ENCODE measurements around the gene DUOXA1. TPM values are rescaled to one million over a fixed set of nuclear protein-coding genes. Genes with fewer than 3 reads are reported as not detected.

Gene DUOXA1
- total RNA-seq, 1 experiment from 2014 or later, result not detected

DNA sequence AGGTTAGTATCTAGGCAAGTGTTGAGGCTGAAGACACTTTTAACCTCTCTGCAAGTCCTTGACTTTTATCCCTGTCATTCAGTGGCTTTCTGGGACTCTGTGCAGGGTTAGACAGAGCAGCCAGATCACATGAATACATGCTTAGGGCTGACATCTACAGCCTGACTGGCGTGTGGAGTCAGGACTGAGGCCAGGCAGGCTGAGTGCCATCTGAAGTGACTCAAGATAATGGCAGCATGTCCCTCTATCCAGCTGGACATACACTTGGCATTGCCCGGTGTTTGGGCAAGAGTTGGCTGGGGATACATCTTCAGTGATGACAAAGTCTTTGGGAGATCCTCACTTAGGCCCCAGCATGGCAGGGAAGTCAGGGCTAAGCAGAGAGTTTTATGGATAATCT is 38.1 kb downstream of the DUOXA1 start:
- Histone ChIP-seq H3K27ac (ENCODE audit: low read length) (no peak overlapping the region), H3K27me3 (ENCODE audit: low read length) (peaks cover 39% of the 10 kb centered on the region; the same call in 1 of the 2 replicates), H3F3A (ENCODE audit: low read length, unreplicated experiment) (no peaks in the 10 kb centered on the region), H3K9me2 (replicated peaks; ENCODE audit: low read length) (no peaks in the 10 kb centered on the region), H3K4me2 (ENCODE audit: low read length) (no peak overlapping the region), H3K4me1 (ENCODE audit: insufficient read depth, low read length) (no peaks in the 10 kb centered on the region), H3K79me2 (ENCODE audit: low read length) (no peaks in the 10 kb centered on the region), H2AFZ (ENCODE audit: low read length) (no peak overlapping the region), H4K20me1 (ENCODE audit: low read length) (no peaks in the 10 kb centered on the region), H3K36me3 (ENCODE audit: low read depth, low read length) (no peaks in the 10 kb centered on the region), H3K9ac (ENCODE audit: low read length) (no peak overlapping the region), H3K9me3 (ENCODE audit: low read length) (no peaks in the 10 kb centered on the region), H3K4me3 (ENCODE audit: low read length) (no peak overlapping the region)
- no peak for TF ChIP-seq EZH2 (IDR thresholded peaks at IDR 0.05; ENCODE audit: low read length, unreplicated experiment)
- TF ChIP-seq EZH2phosphoT487 (IDR thresholded peaks at IDR 0.05; ENCODE audit: borderline replicate concordance, low read length), result no peak
- TF ChIP-seq, protein P1, sequence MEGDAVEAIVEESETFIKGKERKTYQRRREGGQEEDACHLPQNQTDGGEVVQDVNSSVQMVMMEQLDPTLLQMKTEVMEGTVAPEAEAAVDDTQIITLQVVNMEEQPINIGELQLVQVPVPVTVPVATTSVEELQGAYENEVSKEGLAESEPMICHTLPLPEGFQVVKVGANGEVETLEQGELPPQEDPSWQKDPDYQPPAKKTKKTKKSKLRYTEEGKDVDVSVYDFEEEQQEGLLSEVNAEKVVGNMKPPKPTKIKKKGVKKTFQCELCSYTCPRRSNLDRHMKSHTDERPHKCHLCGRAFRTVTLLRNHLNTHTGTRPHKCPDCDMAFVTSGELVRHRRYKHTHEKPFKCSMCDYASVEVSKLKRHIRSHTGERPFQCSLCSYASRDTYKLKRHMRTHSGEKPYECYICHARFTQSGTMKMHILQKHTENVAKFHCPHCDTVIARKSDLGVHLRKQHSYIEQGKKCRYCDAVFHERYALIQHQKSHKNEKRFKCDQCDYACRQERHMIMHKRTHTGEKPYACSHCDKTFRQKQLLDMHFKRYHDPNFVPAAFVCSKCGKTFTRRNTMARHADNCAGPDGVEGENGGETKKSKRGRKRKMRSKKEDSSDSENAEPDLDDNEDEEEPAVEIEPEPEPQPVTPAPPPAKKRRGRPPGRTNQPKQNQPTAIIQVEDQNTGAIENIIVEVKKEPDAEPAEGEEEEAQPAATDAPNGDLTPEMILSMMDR (conservative IDR thresholded peaks at IDR 0.05; ENCODE audit: low read depth, low read length), result no peak
- intact Hi-C loops (cut with micrococcal nuclease), result no loop called here
- no TSS peak for BruUV-seq (replicated peaks)
- DNase-seq (no peak), ATAC-seq (no peak)
- ChIA-PET CTCF (no interaction called here), POLR2A (ENCODE audit: unreplicated experiment) (no interaction called here)

- Histone ChIP-seq H3K9ac (ENCODE audit: low read length) (no peak overlapping the region), H3K9me3 (ENCODE audit: low read length) (no peaks in the 10 kb centered on the region), H3K4me1 (ENCODE audit: insufficient read depth, low read length) (no peaks in the 10 kb centered on the region), H3K27me3 (ENCODE audit: low read length) (peaks cover 39% of the 10 kb centered on the region; the same call in 1 of the 2 replicates), H3K4me3 (ENCODE audit: low read length) (no peak overlapping the region), H3F3A (ENCODE audit: low read length, unreplicated experiment) (no peaks in the 10 kb centered on the region), H3K79me2 (ENCODE audit: low read length) (no peaks in the 10 kb centered on the region), H3K4me2 (ENCODE audit: low read length) (no peak overlapping the region), H4K20me1 (ENCODE audit: low read length) (no peaks in the 10 kb centered on the region), H3K36me3 (ENCODE audit: low read depth, low read length) (no peaks in the 10 kb centered on the region), H3K27ac (ENCODE audit: low read length) (no peak overlapping the region), H2AFZ (ENCODE audit: low read length) (no peak overlapping the region), H3K9me2 (replicated peaks; ENCODE audit: low read length) (no peaks in the 10 kb centered on the region)
- DNase-seq (no peak), ATAC-seq (no peak)
- BruUV-seq (replicated peaks), result no TSS peak
- CTCF ChIA-PET, result no interaction called here
- TF ChIP-seq EZH2phosphoT487 (IDR thresholded peaks at IDR 0.05; ENCODE audit: borderline replicate concordance, low read length) (no peak), EZH2 (IDR thresholded peaks at IDR 0.05; ENCODE audit: low read length, unreplicated experiment) (no peak)
- TF ChIP-seq, protein P1 (conservative IDR thresholded peaks at IDR 0.05; ENCODE audit: low read depth, low read length), result no peak
- POLR2A ChIA-PET (ENCODE audit: unreplicated experiment), result no interaction called here
- intact Hi-C loops (cut with micrococcal nuclease), result no loop called here
Measured at GRCh38 chr15:45091161-45091560, 38.5 kb downstream of the DUOXA1 start.

DNA sequence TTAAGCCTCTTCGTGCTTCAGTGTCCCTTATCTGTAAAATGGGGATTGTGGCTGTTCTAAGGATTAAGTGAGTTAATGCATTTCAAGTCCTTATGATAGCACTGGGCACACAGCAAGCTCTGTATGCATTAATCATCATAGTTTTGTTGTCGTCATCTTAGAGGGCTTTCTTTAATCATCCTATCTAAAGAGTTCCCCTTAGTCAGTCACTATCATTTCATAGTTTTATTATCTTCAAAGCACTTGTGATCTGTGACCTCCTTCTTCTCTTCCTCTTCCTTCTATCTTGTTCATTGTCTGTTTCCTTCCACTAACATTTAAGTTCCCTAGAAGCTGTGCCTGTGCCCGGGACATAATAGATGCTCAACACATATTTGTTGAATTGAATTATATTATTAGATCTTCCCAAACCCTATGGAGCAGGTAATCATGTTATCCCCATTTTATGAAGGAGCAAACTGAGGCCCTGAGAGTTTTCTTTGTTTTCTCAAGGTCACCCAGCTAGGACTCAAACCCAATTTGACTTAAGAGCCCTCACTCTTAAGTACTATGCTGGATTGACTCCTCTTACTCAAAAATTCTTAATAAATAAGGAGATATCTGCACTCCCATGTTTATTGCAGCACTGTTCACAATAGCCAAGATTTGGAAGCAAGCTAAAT is 39.8 kb downstream of the DUOXA1 start:
- Histone ChIP-seq H3K4me2 (ENCODE audit: low read length) (no peak overlapping the region), H3K9me2 (replicated peaks; ENCODE audit: low read length) (no peaks in the 10 kb centered on the region), H3K36me3 (ENCODE audit: low read depth, low read length) (no peaks in the 10 kb centered on the region), H3K27ac (ENCODE audit: low read length) (no peak overlapping the region), H3K4me3 (ENCODE audit: low read length) (no peak overlapping the region), H4K20me1 (ENCODE audit: low read length) (no peaks in the 10 kb centered on the region), H2AFZ (ENCODE audit: low read length) (no peak overlapping the region), H3K9me3 (ENCODE audit: low read length) (no peaks in the 10 kb centered on the region), H3F3A (ENCODE audit: low read length, unreplicated experiment) (no peaks in the 10 kb centered on the region), H3K79me2 (ENCODE audit: low read length) (no peaks in the 10 kb centered on the region), H3K9ac (ENCODE audit: low read length) (no peak overlapping the region), H3K27me3 (ENCODE audit: low read length) (peaks cover 46% of the 10 kb centered on the region), H3K4me1 (ENCODE audit: insufficient read depth, low read length) (no peaks in the 10 kb centered on the region)
- ChIA-PET CTCF (no interaction called here), POLR2A (ENCODE audit: unreplicated experiment) (interaction anchor here (0.6 kb wide), 1 partner anchor 8 kb away, joined by 3 read pairs; no protein-coding TSS in a partner anchor)
- DNase-seq (no peak), ATAC-seq (no peak)
- no peak for TF ChIP-seq EZH2phosphoT487 (IDR thresholded peaks at IDR 0.05; ENCODE audit: borderline replicate concordance, low read length)
- TF ChIP-seq, protein P1 (conservative IDR thresholded peaks at IDR 0.05; ENCODE audit: low read depth, low read length), result no peak
- no peak for TF ChIP-seq EZH2 (IDR thresholded peaks at IDR 0.05; ENCODE audit: low read length, unreplicated experiment)
- no TSS peak for BruUV-seq (replicated peaks)
- intact Hi-C loops (cut with micrococcal nuclease), result no loop called here

Measured in PC-3 (cell line).